ENCODE results near the gene SMIM44. TPM values are rescaled to one million over a fixed set of nuclear protein-coding genes. Genes with fewer than 3 reads are reported as not detected.

SMIM44 gene
- polyA plus RNA-seq, 3 donors = not detected

DNA sequence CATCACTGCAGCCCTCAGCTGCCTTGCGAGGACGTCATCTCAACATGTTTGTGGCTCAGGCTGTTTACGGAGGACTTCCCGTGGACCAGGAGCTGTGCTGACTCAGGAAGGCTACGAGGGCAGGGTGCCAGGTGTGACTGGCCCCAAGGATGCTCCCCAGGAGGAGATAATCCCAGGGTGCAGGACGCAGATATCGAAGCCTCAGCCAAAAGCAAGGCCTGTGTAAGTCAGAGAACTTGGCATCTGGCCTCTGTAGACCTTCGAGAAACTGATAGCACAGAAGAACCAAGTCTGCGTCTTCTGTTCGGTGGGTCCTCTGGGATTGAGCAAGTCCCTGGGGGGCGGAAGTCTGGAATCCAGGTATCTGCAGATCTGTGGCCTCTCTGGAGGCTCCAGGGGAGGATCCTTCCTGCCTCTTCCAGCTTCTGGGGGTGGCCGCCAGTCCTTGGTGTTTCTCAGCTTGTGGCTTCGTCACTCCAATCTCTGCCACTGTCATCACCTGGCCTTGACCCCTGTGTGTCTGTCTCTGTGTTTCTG is 19.9 kb upstream of the SMIM44 start:
- Mint-ChIP-seq H3K27me3 (ENCODE audit: low read depth in 3 of 3) (peaks cover 0 to 2% (median 0%) of the 10 kb centered on the region in 3 donors), H3K36me3 (no peaks in the 10 kb centered on the region), H3K4me3 (no peak overlapping the region), H3K4me1 (peaks cover 38% of the 10 kb centered on the region), H3K27ac (no peak overlapping the region), H3K9me3 (peaks cover 0 to 3% (median 0%) of the 10 kb centered on the region in 7 donors)
- no peak overlapping the region for H2AFZ ChIP-seq (ENCODE audit: insufficient read depth, low read depth, low read length, poor library complexity, severe bottlenecking)
- no peak overlapping the region for H3K4me3 ChIP-seq (replicated peaks in 1 of 3; ENCODE audit: low read depth in 2 of 3, low read length in 3 of 3)
- H3K4me2 ChIP-seq (replicated peaks; ENCODE audit: extremely low read depth, low read length, poor library complexity, severe bottlenecking) = no peak overlapping the region
- H3K79me2 ChIP-seq (ENCODE audit: insufficient read depth, low read length) = peaks cover 41% of the 10 kb centered on the region
- 90% methylated on average over 11 of the region's 13 CpGs for WGBS (ENCODE audit: insufficient coverage)
- TF ChIP-seq, protein P1, sequence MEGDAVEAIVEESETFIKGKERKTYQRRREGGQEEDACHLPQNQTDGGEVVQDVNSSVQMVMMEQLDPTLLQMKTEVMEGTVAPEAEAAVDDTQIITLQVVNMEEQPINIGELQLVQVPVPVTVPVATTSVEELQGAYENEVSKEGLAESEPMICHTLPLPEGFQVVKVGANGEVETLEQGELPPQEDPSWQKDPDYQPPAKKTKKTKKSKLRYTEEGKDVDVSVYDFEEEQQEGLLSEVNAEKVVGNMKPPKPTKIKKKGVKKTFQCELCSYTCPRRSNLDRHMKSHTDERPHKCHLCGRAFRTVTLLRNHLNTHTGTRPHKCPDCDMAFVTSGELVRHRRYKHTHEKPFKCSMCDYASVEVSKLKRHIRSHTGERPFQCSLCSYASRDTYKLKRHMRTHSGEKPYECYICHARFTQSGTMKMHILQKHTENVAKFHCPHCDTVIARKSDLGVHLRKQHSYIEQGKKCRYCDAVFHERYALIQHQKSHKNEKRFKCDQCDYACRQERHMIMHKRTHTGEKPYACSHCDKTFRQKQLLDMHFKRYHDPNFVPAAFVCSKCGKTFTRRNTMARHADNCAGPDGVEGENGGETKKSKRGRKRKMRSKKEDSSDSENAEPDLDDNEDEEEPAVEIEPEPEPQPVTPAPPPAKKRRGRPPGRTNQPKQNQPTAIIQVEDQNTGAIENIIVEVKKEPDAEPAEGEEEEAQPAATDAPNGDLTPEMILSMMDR (IDR thresholded peaks at IDR 0.05) = no peak
- H3K4me1 ChIP-seq (ENCODE audit: control insufficient read depth in 1 of 2, insufficient read depth in 2 of 2, low read length in 2 of 2) = peaks cover 30 to 40% of the 10 kb centered on the region in 2 donors
- H4K20me1 ChIP-seq (ENCODE audit: insufficient read depth, low read length) = no peaks in the 10 kb centered on the region
- H3K36me3 ChIP-seq (replicated peaks in 1 of 2; ENCODE audit: control insufficient read depth in 1 of 2, insufficient read depth in 2 of 2, low read length in 2 of 2) = no peaks in the 10 kb centered on the region
- H3K9ac ChIP-seq (ENCODE audit: insufficient read depth, low read length, poor library complexity, severe bottlenecking) = no peak overlapping the region
- no peaks in the 10 kb centered on the region for H3K9me3 ChIP-seq (replicated peaks in 1 of 2; ENCODE audit: control insufficient read depth in 1 of 2, insufficient read depth in 1 of 2, low read length in 2 of 2)
- no peaks in the 10 kb centered on the region for H3K27me3 ChIP-seq (ENCODE audit: control insufficient read depth in 2 of 2, insufficient read depth in 2 of 2, low read length in 2 of 2)
- intact Hi-C loops (cut with micrococcal nuclease) = loop anchor here in 1 of 2 donors (10.0 kb wide), 1 partner anchor 68 kb away; no protein-coding TSS in a partner anchor
- H3K27ac ChIP-seq (ENCODE audit: low read depth in 1 of 2, low read length in 2 of 2) = no peak overlapping the region
- no peak for DNase-seq

DNA sequence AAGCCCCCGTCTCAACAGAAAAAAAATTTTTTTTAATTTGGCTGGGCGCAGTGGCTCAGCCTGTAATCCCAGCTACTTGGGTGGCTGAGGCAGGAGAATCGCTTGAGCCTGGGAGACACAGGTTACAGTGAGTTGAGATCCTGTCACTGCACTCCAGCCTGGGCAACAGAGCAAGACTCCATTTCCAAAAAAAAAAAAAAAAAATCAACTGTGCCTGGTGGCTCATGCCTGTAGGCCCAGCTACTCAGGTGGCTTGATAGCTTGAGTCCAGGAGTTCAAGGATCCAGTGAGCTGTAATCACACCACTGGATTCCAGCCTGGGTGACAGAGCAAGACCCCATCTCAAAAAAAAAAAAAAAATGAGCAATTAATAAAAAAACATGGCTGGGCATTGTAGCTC is 18.5 kb upstream of the SMIM44 start:
- H3K27me3 ChIP-seq (ENCODE audit: control insufficient read depth in 2 of 2, insufficient read depth in 2 of 2, low read length in 2 of 2) = no peaks in the 10 kb centered on the region
- Mint-ChIP-seq H3K4me3 (no peak overlapping the region), H3K27me3 (ENCODE audit: low read depth in 3 of 3) (peaks cover 0 to 2% (median 0%) of the 10 kb centered on the region in 3 donors), H3K9me3 (peaks cover 0 to 2% (median 0%) of the 10 kb centered on the region in 7 donors), H3K36me3 (peaks cover 3 to 10% of the 10 kb centered on the region in 2 donors), H3K27ac (no peak overlapping the region), H3K4me1 (peaks cover 27% of the 10 kb centered on the region)
- H3K79me2 ChIP-seq (ENCODE audit: insufficient read depth, low read length) = peaks cover 31% of the 10 kb centered on the region
- intact Hi-C loops (cut with micrococcal nuclease) = loop anchor here in 1 of 2 donors (10.0 kb wide), 1 partner anchor 67 kb away; no protein-coding TSS in a partner anchor
- no peaks in the 10 kb centered on the region for H4K20me1 ChIP-seq (ENCODE audit: insufficient read depth, low read length)
- TF ChIP-seq, protein P1 (IDR thresholded peaks at IDR 0.05) = no peak
- no peak overlapping the region for H2AFZ ChIP-seq (ENCODE audit: insufficient read depth, low read depth, low read length, poor library complexity, severe bottlenecking)
- H3K9ac ChIP-seq (ENCODE audit: insufficient read depth, low read length, poor library complexity, severe bottlenecking) = no peak overlapping the region
- H3K4me2 ChIP-seq (replicated peaks; ENCODE audit: extremely low read depth, low read length, poor library complexity, severe bottlenecking) = no peak overlapping the region
- peaks cover under 1 to 7% of the 10 kb centered on the region in 2 donors for H3K36me3 ChIP-seq (replicated peaks in 1 of 2; ENCODE audit: control insufficient read depth in 1 of 2, insufficient read depth in 2 of 2, low read length in 2 of 2)
- H3K4me1 ChIP-seq (ENCODE audit: control insufficient read depth in 1 of 2, insufficient read depth in 2 of 2, low read length in 2 of 2) = peaks cover 22 to 29% of the 10 kb centered on the region in 2 donors
- H3K9me3 ChIP-seq (replicated peaks in 1 of 2; ENCODE audit: control insufficient read depth in 1 of 2, insufficient read depth in 1 of 2, low read length in 2 of 2) = no peaks in the 10 kb centered on the region
- WGBS (ENCODE audit: insufficient coverage) = 100% methylated on average over 3 of the region's 3 CpGs
- no peak overlapping the region for H3K27ac ChIP-seq (ENCODE audit: low read depth in 1 of 2, low read length in 2 of 2)
- no peak for DNase-seq
- H3K4me3 ChIP-seq (replicated peaks in 1 of 3; ENCODE audit: low read depth in 2 of 3, low read length in 3 of 3) = no peak overlapping the region

Measured in CD14-positive monocyte (primary cell).